ENCODE data around the gene ARID1B.

- TF ChIP-seq CTCF (conservative IDR thresholded peaks at IDR 0.05; ENCODE audit: low read depth, low read length) (no peak), EZH2 (IDR thresholded peaks at IDR 0.05; ENCODE audit: low read length, unreplicated experiment) (no peak)
These were observed 92.8 kb downstream of the ARID1B start for GRCh38 chr6:156869980-156870398.
